ENCODE measurements around the gene LRRC42.
"Not testable (repeated sequence)": the region's sequence is repeated elsewhere in the genome, so short reads cannot be mapped to it uniquely, and the experiment has no call there.

LRRC42 gene

DNA sequence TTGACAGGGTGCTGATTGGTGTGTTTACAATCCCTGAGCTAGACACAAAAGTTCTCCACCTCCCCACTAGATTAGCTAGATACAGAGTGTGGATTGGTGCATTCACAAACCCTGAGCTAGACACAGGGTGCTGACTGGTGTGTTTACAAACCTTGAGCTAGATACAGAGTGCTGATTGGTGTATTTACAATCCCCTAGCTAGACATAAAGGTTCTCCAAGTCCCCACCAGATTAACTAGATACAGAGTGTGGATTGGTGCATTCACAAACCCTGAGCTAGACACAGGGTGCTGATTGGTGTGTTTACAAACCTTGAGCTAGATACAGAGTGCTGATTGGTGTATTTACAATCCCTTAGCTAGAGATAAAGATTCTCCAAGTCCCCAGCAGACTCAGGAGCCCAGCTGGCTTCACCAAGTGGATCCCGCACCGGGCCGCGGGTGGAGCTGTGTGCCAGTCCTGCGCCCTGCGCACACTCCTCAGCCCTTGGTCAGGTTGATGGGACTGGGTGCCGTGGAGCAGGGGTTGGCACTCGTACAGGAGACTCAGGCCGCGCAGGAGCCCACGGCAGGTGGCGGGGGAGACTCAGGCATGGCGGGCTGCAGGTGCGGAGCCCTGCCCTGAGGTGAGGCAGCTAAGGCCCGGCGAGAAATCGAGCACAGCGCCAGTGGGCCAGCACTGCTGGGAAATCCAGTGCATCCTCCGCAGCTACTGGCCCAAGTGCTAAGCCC lies 57.8 kb downstream of the LRRC42 start:
- in situ Hi-C loops (cut with MboI; ENCODE audit: low sequenced_read_pairs): not testable (repeated sequence)

DNA sequence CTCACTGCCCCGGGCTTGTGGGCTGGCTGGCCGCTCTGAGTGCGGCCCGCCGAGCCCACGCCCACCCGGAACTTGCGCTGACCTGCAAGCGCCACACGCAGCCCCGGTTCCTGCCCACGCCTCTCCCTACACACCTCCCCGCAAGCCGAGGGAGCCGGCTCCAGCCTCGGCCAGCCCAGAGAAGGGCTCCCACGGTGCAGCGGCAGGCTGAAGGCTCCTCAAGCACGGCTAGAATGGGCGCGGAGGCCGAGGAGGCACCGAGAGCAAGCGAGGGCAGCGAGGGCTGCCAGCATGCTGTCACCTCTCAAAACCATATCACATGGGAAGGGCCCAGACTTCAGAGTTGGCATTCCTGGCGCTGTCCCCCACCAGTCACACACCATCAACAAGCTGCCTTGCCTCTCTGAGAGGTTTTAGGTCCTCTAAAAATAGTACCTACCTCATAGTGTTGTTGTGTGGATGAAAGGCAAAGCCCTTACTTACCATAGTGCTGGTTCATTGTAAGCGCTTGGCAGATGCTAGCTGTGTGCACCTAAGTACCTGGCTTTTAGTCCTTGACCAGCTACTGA lies 58.4 kb downstream of the LRRC42 start:
- in situ Hi-C loops (cut with MboI; ENCODE audit: low sequenced_read_pairs): no loop called here

DNA sequence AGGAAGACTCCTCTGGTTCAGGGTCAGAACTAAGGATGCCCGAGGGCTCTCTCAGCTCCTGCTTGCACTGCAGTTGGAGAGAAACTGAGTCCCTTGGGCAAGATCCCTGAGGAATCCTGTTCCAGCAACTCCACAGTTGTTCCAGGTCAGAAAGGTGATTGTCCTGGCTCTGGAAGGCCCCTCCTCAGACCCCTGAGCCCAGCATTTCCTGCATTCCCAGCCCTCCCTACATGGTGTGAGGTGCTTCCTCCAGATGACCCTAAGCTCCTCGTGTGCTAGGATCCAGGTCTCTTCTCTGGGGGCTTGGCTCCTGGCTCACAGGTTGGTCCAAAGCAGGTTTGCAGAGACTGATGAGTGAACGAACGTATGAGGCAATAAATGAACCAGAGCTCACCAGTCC lies 60.4 kb downstream of the LRRC42 start:
- in situ Hi-C loops (cut with MboI; ENCODE audit: low sequenced_read_pairs): no loop called here

DNA sequence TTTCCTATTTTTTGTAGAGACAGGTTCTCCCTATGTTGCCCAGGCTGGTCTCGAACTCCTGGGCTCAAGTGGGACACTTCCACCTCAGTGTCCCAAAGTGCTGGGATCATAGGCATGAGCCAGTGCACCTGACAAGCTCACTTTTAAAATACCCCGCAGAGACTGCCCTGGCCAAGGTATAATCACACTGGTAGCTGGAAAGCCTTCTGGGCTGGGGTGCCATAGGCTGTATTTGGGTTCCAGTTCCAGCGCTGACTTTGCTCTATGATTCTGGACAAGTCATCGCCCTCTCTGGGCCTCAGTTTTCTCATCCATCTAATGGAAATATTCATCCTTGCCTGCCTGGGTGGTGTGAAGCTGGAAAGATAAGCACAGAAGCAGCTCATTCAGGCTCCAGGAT lies 61.5 kb downstream of the LRRC42 start:
- in situ Hi-C loops (cut with MboI; ENCODE audit: low sequenced_read_pairs): no loop called here

GRCh38 chr1:54008876-54009275 lies 62.7 kb downstream of the LRRC42 start:
- in situ Hi-C loops (cut with MboI; ENCODE audit: low sequenced_read_pairs): no loop called here

GRCh38 chr1:54009406-54009805 lies 63.3 kb downstream of the LRRC42 start:
- in situ Hi-C loops (cut with MboI; ENCODE audit: low sequenced_read_pairs): no loop called here

- in situ Hi-C loops (cut with MboI; ENCODE audit: low sequenced_read_pairs): no loop called here
These were observed 64.4 kb downstream of the LRRC42 start for GRCh38 chr1:54010415-54011117.

GRCh38 chr1:54011316-54012007 lies 65.3 kb downstream of the LRRC42 start:
- in situ Hi-C loops (cut with MboI; ENCODE audit: low sequenced_read_pairs): no loop called here

DNA sequence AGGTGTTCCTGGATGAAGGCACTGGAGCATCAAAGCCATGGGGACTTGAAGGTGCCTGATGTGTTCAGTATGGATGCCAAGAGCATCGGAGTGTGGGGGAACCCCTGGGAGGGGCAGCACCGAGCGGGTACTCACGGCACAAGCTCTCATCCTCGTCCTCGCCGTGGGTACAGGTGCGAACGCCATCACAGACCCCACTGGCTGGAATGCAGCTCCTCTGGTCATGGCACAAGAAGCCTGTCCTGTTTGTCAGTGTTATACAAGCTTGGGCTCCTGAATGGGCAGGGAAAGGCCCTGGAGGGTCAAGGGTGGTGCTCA lies 65.8 kb downstream of the LRRC42 start:
- in situ Hi-C loops (cut with MboI; ENCODE audit: low sequenced_read_pairs): no loop called here

GRCh38 chr1:54012863-54013262 lies 66.7 kb downstream of the LRRC42 start:
- in situ Hi-C loops (cut with MboI; ENCODE audit: low sequenced_read_pairs): no loop called here

DNA sequence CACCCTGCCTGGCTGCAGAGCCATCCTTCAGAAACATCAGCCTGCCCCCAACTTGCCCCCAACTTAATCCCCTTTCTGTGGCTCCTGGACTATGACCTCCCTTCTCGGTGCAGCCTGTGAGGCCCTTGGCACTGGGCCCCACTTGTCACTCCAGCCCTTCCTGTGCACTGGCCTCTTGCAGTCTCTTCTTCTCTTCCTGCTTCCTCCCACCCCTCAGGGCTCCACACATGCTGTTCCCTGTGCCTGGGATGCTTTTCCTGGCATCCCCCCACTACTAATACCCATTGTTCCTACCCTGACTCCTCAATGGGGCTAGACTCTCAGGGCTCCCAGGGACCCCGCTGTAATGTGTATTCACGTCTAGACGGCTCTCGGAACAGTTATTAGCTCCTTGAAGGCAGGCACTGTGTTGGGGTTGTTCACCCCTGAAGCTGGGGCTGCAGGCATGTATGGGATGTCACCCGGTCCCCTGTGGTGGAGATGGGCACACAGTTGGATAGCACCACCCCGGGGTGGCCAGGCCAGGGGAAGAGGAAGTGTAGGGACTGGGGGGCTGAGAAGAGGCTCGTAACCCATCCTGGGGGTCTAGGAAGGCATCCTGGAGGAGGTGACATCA lies 67.4 kb downstream of the LRRC42 start:
- in situ Hi-C loops (cut with MboI; ENCODE audit: low sequenced_read_pairs): no loop called here

- in situ Hi-C loops (cut with MboI; ENCODE audit: low sequenced_read_pairs): no loop called here
These were observed 68.0 kb downstream of the LRRC42 start for GRCh38 chr1:54014009-54014629.

DNA sequence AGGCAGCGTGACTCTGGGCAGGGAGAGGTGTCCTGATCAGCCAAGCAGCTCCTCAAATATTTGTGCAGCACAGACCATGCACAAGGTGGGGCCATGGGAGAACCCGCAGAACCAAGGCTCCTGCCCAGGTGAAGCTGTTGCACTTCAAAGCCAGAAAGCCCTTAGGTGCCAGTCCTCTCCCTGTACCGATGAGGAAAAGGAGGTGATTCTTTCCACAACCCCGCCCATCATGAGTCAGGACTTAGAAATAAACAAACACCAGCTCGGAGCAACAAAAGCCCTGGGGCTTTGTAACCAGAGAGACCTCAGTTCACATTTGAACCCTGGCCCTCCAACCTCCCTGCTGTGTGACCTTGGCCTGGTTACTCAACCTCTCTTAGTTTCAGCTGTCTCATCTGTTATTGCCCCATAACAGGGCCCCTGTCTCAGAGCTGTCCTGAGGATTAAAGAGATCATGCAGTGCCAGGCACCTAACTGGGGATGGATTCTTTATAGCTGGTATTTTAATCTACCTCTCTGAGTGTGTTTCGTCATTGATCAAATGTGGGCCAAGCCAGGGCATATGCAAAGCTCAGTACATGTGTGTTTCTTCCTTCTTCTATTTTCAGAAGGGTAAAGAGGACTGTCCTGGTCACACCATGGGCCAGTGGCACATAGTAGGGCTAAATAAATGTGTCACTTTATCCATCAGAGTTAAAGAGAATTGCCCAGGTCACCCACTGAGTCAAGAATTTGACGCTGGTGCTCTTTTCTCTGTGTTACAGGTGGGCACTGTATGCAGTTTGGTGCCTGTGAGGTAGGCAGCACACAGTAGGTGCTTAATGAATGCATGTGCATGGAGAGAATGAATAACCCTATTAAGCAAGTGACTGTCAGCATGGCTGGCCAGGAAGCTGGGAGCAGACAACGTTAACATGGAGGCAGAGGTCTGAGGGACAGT lies 70.5 kb downstream of the LRRC42 start:
- in situ Hi-C loops (cut with MboI; ENCODE audit: low sequenced_read_pairs): no loop called here

Data from HL-60/S4 (cell line).